GM12872 (cell line): ENCODE measurements around the gene ANXA5.

Experiments
- CTCF ChIP-seq: IDR thresholded peaks from 3 replicates; pipeline ENCODE4 v1.5.1; 2011; ENCODE audit warnings: low read depth, mild to moderate bottlenecking, low read length, moderate library complexity; ENCODE audit not compliant: insufficient read depth

ANXA5 gene

GRCh38 chr4:121696581-121697461 lies at the start of gene ANXA5:
Gene ANXA5, minus strand, starts transcription at chr4:121696980. Its CDS starts 391 bp downstream, at chr4:121696589.
- 0 out of 3 replicates have a peak, but pooled peaks have one; percentile 14 for TF ChIP-seq CTCF

DNA sequence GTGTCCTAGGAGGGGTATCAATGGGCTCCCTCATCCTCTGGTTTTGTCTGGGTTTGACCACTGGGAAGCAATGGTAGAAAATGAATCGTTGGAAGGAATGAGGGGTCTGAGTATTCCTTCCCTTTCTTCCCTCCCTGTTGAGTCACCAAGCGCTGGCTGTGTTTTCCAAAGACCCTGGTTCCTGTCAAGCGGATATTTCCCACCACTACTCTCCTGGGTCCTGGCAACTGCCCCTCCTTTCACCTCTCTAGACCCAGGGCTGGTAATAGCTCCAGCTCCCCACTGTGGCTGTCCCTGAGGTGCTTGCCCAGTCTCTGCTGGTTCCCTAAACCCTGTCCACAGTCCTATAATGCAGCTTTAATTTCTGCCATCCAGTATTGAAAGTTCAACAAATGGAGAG lies 46.0 kb upstream of the ANXA5 start:
- no peak for TF ChIP-seq CTCF

GRCh38 chr4:121741751-121742150 lies 45.0 kb upstream of the ANXA5 start:
- no peak for TF ChIP-seq CTCF

GRCh38 chr4:121740796-121741409 lies 44.1 kb upstream of the ANXA5 start:
- TF ChIP-seq CTCF: no peak

DNA sequence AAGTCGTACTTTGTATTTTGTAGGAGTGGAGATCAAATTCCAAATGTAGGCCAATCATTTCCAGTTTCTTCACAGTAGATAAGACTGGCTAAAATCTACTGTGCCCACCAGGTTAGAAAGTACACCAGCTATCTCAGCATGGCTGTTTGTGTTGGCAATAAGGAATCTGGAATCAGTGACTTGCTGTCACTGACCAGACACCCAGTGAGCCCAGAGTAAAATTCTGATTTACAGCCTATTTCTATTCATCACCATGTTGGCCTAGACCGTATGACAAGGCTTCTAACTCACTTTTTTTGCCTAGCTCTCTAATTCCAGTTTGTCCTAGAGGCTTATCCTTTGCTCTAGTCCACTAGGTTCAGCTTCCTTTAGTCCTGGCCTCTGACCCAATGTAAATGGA lies 42.8 kb upstream of the ANXA5 start:
- no peak for TF ChIP-seq CTCF

GRCh38 chr4:121738780-121739535 lies 42.2 kb upstream of the ANXA5 start:
- TF ChIP-seq CTCF: no peak
